Ishikawa (cell line): ENCODE measurements around the gene FAM117B.

Experiments used
- CEBPB ChIP-seq: IDR thresholded peaks from 2 replicates; pipeline ENCODE4 v1.6.1; 2012
- CREB1 ChIP-seq: IDR thresholded peaks from 2 replicates; pipeline ENCODE4 v1.6.1; 2012; ENCODE audit warnings: low read depth
- EGR1 ChIP-seq: IDR thresholded peaks from 2 replicates; pipeline ENCODE4 v1.6.1; 2012
- EP300 ChIP-seq: IDR thresholded peaks from 2 replicates; pipeline ENCODE4 v1.6.1; 2012; ENCODE audit warnings: borderline replicate concordance
- FOXM1 ChIP-seq: IDR thresholded peaks from 2 replicates; pipeline ENCODE4 v1.6.1; 2012; ENCODE audit warnings: low read depth, borderline replicate concordance
- MAX ChIP-seq: IDR thresholded peaks from 2 replicates; pipeline ENCODE4 v1.6.1; 2012
- NFIC ChIP-seq: IDR thresholded peaks from 2 replicates; pipeline ENCODE4 v1.6.1; 2012
- RAD21 ChIP-seq: IDR thresholded peaks from 2 replicates; pipeline ENCODE4 v1.6.1; 2012; ENCODE audit warnings: low read depth
- REST ChIP-seq: IDR thresholded peaks from 2 replicates; pipeline ENCODE4 v1.6.1; 2012; ENCODE audit warnings: low read depth, mild to moderate bottlenecking
- TAF1 ChIP-seq: IDR thresholded peaks from 2 replicates; pipeline ENCODE4 v1.6.1; 2012; ENCODE audit warnings: low read depth, mild to moderate bottlenecking
- TCF12 ChIP-seq: IDR thresholded peaks from 2 replicates; pipeline ENCODE4 v1.6.1; 2012; ENCODE audit warnings: low read depth
- TEAD4 ChIP-seq: IDR thresholded peaks from 2 replicates; pipeline ENCODE4 v1.6.1; 2012
- USF1 ChIP-seq: IDR thresholded peaks from 2 replicates; pipeline ENCODE4 v1.6.1; 2012
- YY1 ChIP-seq: IDR thresholded peaks from 2 replicates; pipeline ENCODE4 v1.6.1; 2012; ENCODE audit warnings: low read depth
- ZBTB7A ChIP-seq: IDR thresholded peaks from 2 replicates; pipeline ENCODE4 v1.6.1; 2012; ENCODE audit warnings: low read depth

The FAM117B gene

GRCh38 chr2:202771336-202771735 lies 136.6 kb downstream of the FAM117B start:
- TF ChIP-seq CREB1 (no peak), NFIC (no peak), FOXM1 (no peak), YY1 (no peak), USF1 (no peak), MAX (no peak), REST (no peak), TEAD4 (no peak), EGR1 (no peak), TAF1 (no peak), CEBPB (no peak), EP300 (no peak), RAD21 (no peak), ZBTB7A (no peak), TCF12 (no peak)

- TF ChIP-seq YY1 = no peak
- no peak for TF ChIP-seq REST
- TF ChIP-seq TCF12 = no peak
Measured at GRCh38 chr2:202771741-202772460, 137.1 kb downstream of the FAM117B start.

- TF ChIP-seq FOXM1 = no peak
- TF ChIP-seq RAD21 = no peak
- TF ChIP-seq USF1 = no peak
Measured at GRCh38 chr2:202773301-202773973, 138.7 kb downstream of the FAM117B start.

- TF ChIP-seq YY1 = no peak
- no peak for TF ChIP-seq CEBPB
- no peak for TF ChIP-seq RAD21
- no peak for TF ChIP-seq FOXM1
- no peak for TF ChIP-seq EP300
- no peak for TF ChIP-seq TEAD4
- TF ChIP-seq EGR1 = no peak
Measured at GRCh38 chr2:202774104-202774503, 139.3 kb downstream of the FAM117B start.

- no peak for TF ChIP-seq RAD21
Measured at GRCh38 chr2:202778217-202778616, 143.4 kb downstream of the FAM117B start.

- TF ChIP-seq TEAD4 (no peak), EGR1 (no peak), TCF12 (no peak), CREB1 (no peak), EP300 (no peak), ZBTB7A (no peak), CEBPB (no peak), MAX (no peak), RAD21 (no peak), REST (no peak), YY1 (no peak), TAF1 (no peak)
Measured at GRCh38 chr2:202780514-202781021, 145.8 kb downstream of the FAM117B start.
